HT-29 (cell line): ENCODE measurements around the gene GALNS. TPM values are rescaled to one million over a fixed set of nuclear protein-coding genes. Genes with fewer than 3 reads are reported as not detected.

Source experiments
- DNase-seq: peaks from one replicate; pipeline ENCODE4 v3.0.0-alpha.2; 2015; ENCODE audit warnings: low spot score
- total RNA-seq: library from RNA; depleted of rRNA; stranded (reverse); fragments of >200 nt; shearing (Covaris generic); gene quantifications from 2 replicates; pipeline ENCODE4 v1.2.3, GENCODE V29; 2014

GALNS gene
- total RNA-seq, 1 experiment from 2014 or later = 18.4 TPM

- DNase-seq = no peak
These were observed 39.8 kb downstream of the GALNS start for GRCh38 chr16:88816736-88817535.

GRCh38 chr16:88815901-88816589 is 40.7 kb downstream of the GALNS start:
- peak; percentile 71 for DNase-seq

GRCh38 chr16:88815227-88815626 is 41.5 kb downstream of the GALNS start:
- no peak for DNase-seq

- DNase-seq = no peak
These were observed 42.6 kb downstream of the GALNS start for GRCh38 chr16:88814144-88814502.

GRCh38 chr16:88813269-88814143 is 43.2 kb downstream of the GALNS start:
- DNase-seq = no peak

GRCh38 chr16:88812513-88813268 is 44.1 kb downstream of the GALNS start:
- DNase-seq = peak; percentile 55

DNA sequence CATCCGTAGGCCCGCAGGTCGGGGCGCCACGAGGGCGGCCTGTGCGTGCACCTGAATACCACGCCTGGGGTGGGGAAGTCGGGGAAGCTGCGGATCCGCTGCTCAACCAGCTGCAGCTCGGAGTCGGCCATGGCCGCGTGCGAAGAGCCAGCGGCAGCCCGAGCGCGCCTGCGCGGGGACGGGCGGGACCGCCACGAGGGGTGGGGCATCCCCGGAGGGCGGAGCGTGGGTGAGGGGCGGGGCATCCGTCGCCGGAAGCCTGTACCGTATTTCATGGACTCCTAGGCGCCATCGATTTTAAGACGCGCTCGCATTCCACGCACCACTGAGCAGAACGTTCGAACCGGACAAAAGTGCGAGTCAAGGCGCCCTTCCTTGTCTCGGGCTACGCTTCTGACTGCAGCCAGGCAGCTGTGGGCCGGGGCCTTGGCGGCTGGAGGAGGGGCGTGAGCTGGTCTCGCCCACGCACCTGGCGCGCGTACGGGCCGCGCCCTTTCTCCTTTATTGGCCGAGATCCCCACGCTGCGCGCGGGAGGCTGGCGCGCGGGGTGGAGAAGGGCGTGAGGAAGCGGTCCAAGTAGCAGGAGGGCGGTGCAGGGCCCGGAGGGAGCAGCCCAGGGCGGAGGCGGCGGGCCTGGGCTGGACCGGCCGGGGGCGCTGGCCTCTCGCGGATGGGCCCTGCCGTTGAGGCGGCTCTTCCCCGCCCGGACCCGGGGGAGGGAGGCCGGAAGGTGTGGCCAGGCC is 44.8 kb downstream of the GALNS start, which contains the start of gene APRT:
Gene APRT, minus strand, starts transcription at position 160 of the 744 bp plus-strand sequence. Its CDS starts 29 bp downstream, at position 131.
- peak; percentile 92 for DNase-seq

DNA sequence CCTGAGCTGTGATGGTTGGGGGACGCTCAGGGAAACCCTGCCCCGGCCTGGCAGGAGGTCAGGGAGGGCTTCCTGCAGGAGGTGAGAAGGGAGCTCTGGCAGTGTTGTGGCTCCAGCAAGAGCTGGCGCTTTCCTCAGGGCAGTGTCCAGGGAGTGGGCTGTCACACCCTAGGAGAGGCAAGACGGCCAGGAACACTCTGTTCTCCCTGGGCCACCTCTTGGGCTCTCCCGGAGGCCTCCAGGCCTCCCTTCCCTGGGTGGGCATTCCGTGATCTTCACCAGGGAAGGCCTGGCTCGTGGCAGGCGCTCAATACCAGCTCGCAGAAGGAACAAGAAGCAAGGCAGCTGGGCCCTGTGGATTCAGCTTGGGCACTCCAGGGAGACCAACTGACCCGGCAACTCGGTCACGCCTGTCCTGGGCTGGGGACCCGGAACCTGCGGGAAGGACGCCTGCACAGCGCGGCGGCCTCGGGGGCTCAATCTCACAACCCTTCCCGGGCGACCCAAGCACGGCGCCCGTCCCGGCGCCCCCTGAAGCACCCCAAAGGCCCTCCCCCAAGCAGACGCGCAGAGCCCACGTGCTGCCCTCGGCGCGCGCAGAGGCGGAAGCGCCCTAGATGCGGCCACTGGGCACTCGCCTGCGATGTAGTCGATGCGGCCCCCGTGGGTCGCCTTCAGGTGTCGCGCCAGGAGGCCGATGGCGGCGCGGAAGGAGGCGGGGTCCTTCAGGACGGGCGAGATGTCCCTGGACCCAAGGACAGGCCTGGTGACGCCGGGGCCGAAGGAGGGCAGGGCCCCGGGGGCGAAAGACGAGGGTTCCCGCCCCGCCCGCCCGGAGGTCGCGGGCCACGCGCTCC is 45.6 kb downstream of the GALNS start:
- peak; percentile 74 for DNase-seq

- DNase-seq = no peak
These were observed 46.4 kb downstream of the GALNS start for GRCh38 chr16:88810166-88810911.

GRCh38 chr16:88809676-88810165 is 47.0 kb downstream of the GALNS start:
- DNase-seq = no peak

- no peak for DNase-seq
These were observed 47.6 kb downstream of the GALNS start for GRCh38 chr16:88809068-88809675.

DNA sequence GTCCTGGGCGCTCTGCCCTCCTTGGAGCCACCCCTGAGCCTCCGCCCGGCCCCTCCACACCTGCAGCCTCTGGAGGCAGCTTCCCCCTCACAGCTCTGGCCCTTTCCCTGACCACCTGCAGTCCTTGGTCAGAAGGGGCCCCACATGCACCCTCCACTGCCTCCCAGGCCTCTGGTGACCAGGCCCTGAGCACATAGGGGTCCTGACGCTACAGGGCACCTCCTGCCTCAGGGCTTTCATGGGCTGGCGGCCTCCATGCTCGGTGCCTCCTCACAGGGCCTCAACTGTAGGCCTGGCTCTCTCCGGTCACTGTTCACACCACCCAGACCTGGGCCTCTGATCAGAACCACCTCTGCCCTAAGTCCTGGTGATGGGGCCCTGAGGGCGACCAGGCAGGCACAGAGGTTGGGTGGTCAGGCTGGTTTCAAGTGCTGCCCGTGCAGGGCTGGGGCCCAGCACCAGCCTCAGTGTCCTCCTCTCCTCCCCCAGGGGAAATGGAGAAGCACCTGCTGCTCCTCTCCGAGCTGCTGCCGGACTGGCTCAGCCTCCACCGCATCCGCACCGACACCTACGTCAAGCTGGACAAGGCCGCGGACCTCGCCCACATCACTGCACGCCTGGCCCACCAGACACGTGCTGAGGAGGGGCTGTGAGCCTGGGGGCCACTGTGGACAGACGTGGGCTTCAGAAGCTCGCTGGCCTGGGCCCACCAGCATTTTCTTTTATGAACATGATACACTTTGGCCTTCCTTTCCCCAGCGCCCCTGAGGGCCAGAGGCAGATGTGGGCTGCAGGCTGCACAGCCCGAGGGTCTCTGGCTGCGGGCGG is 48.9 kb downstream of the GALNS start:
- DNase-seq = no peak

GRCh38 chr16:88807142-88807625 is 49.6 kb downstream of the GALNS start:
- no peak for DNase-seq

- DNase-seq = no peak
These were observed 50.1 kb downstream of the GALNS start for GRCh38 chr16:88806491-88807111.

DNA sequence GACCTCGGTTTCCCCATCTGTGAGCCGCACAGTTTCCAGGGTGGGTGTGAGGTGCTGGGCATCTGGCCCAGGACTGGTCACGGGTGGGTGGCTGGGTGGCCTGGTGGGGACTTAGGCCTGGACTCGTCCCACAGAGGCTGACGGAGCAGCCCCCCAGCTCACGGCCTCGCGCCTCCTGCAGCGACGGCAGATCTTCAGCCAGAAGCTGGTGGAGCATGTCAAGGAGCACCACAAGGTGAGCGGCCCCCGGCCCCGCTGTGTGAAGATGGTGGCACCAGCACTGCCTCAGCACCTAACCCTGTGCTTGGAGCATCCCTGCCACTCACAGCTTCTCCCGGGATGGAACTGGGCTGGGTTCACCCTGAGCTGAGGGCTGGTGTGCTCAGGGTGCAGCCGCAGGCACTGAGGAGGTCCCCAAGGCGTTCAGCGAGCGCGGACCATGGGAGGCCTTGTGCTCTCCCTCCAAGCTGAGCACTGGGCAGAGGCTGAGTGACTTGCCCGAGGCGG is 50.8 kb downstream of the GALNS start:
- DNase-seq = no peak

- no peak for DNase-seq
These were observed 51.4 kb downstream of the GALNS start for GRCh38 chr16:88805340-88805715.
